ENCODE data around the gene TDRD9. TPM values are rescaled to one million over a fixed set of nuclear protein-coding genes. Genes with fewer than 3 reads are reported as not detected.

Gene TDRD9
- total RNA-seq, 6 donors from 2014 or later = 3.1 to 7.9 (median 5.1) TPM

- Histone ChIP-seq H3K4me1 (peaks cover 0 to 14% (median 11%) of the 10 kb centered on the region in 4 donors), H3K36me3 (no peaks in the 10 kb centered on the region), H3K4me3 (no peak overlapping the region), H3K9me3 (no peaks in the 10 kb centered on the region), H3K27me3 (no peaks in the 10 kb centered on the region), H3K27ac (no peak overlapping the region)
- no peak for TF ChIP-seq CTCF (IDR thresholded peaks at IDR 0.05)
- no peak for TF ChIP-seq POLR2A (IDR thresholded peaks at IDR 0.05)
- DNase-seq (no peak), ATAC-seq (ENCODE audit: low FRiP score in 2 of 2) (no peak)
- 55 to 59% methylated on average over 16 to 20 of the region's 20 CpGs for WGBS, 2 donors
These were observed 165.9 kb downstream of the TDRD9 start for GRCh38 chr14:104094056-104094708.

- ATAC-seq (ENCODE audit: low FRiP score in 2 of 2) (peak; percentile 62 to 73), DNase-seq (peak; percentile 67 to 96)
- Histone ChIP-seq H3K27ac (no peak overlapping the region), H3K4me3 (no peak overlapping the region), H3K27me3 (no peaks in the 10 kb centered on the region), H3K4me1 (peaks cover 0 to 20% (median 11%) of the 10 kb centered on the region in 4 donors), H3K36me3 (no peaks in the 10 kb centered on the region), H3K9me3 (no peaks in the 10 kb centered on the region)
- TF ChIP-seq POLR2AphosphoS5 (IDR thresholded peaks at IDR 0.05) (no peak), CTCF (IDR thresholded peaks at IDR 0.05) (peak; percentile 91 to 96 (median 92)), POLR2A (IDR thresholded peaks at IDR 0.05) (no peak), EP300 (IDR thresholded peaks at IDR 0.05) (no peak)
- 52 to 65% methylated on average over 12 to 34 of the region's 35 CpGs for WGBS, 2 donors
These were observed 166.6 kb downstream of the TDRD9 start for GRCh38 chr14:104094709-104095425.

GRCh38 chr14:104095426-104096310 lies 167.4 kb downstream of the TDRD9 start:
- DNase-seq = peak in 1 of 2 donors; percentile 80
- no peaks in the 10 kb centered on the region for H3K36me3 ChIP-seq

GRCh38 chr14:104096318-104096717 lies 168.1 kb downstream of the TDRD9 start:
- H3K27ac ChIP-seq = no peak overlapping the region
- TF ChIP-seq EP300 (IDR thresholded peaks at IDR 0.05) (no peak), POLR2A (IDR thresholded peaks at IDR 0.05) (no peak), CTCF (IDR thresholded peaks at IDR 0.05) (no peak), POLR2AphosphoS5 (IDR thresholded peaks at IDR 0.05) (no peak)
- H3K36me3 ChIP-seq = no peaks in the 10 kb centered on the region
- WGBS, 2 donors = 89 to 100% methylated on average over 3 to 14 of the region's 14 CpGs
- no peaks in the 10 kb centered on the region for H3K27me3 ChIP-seq
- H3K9me3 ChIP-seq = no peaks in the 10 kb centered on the region
- DNase-seq (peak in 1 of 2 donors; percentile 33), ATAC-seq (ENCODE audit: low FRiP score in 2 of 2) (no peak)
- H3K4me3 ChIP-seq = no peak overlapping the region
- H3K4me1 ChIP-seq = peaks cover 0 to 35% (median 18%) of the 10 kb centered on the region in 4 donors

More at GRCh38 chr14:104095426-104096310, 167.4 kb downstream of the TDRD9 start:
- ATAC-seq (ENCODE audit: low FRiP score in 2 of 2) = no peak
- no peak overlapping the region for H3K27ac ChIP-seq
- no peak for TF ChIP-seq EP300 (IDR thresholded peaks at IDR 0.05)
- no peak for TF ChIP-seq CTCF (IDR thresholded peaks at IDR 0.05)
- no peak for TF ChIP-seq POLR2A (IDR thresholded peaks at IDR 0.05)
- H3K4me3 ChIP-seq = no peak overlapping the region
- peaks cover 0 to 28% (median 12%) of the 10 kb centered on the region in 4 donors for H3K4me1 ChIP-seq
- no peaks in the 10 kb centered on the region for H3K27me3 ChIP-seq
- 86 to 87% methylated on average over 21 to 24 of the region's 31 CpGs for WGBS, 2 donors
- H3K9me3 ChIP-seq = no peaks in the 10 kb centered on the region
